ENCODE data around the gene GLI2.
A peak's percentile ranks its signal among the peaks of the same experiment; 100 is the strongest.

Gene GLI2

DNA sequence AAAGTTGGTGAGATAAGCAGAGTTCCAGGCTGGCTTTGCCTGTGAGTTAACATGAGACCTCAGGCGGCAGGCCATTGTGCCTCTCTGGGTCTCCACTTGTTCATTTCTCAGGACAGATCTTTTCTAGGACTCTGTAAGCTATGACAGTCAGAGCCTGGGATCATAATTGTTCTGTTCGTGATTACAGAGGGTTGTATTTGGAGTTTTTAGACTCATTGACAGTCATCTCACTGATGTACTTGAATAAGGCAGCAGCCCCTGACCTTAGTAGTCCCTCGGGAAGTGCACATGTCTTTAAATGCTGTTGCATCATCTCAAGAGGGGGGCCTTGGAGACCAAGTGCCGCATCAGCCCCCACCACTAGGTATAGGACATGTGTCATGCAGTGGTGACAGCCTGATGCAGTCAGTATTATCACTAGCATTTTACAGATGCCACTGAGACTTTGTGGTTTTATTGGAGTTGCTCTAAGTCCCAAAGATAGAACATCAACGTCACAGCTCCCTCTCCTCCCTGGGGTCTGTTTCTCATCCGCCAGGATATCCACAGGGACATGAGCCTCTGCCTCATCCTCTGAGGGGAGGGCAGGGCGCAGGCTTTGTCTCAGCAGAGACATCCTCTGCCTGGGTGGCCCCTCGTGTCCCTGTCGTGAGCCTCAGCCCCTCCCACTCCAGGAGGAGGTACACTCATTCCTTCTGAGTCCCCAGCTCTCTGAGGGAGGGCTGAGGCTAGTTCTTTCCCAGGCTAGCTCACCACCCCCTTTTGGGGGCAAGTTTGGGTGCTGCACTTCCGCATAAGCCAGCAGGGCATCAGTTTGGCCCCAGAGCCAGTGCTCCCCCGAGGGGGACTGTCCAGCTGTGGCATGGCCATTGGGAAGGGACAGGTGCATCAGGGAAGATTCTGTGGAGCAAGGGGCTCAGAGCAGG, 14.1 kb downstream of the GLI2 start:
- DNase-seq (ENCODE audit: low read depth, low spot score) = no peak
- Histone ChIP-seq H3K27ac (peak overlapping the region; percentile 10; the same call in 1 of the 2 replicates), H3K36me3 (ENCODE audit: insufficient read depth, low read length) (no peaks in the 10 kb centered on the region), H3K9me3 (ENCODE audit: low read depth, low read length) (no peaks in the 10 kb centered on the region), H3K4me3 (no peak overlapping the region), H3K9ac (ENCODE audit: insufficient read length) (no peak overlapping the region)
- TF ChIP-seq FOXP2 (optimal IDR thresholded peaks at IDR 0.05; ENCODE audit: control extremely low read depth, extremely low read length, insufficient read depth) = no peak
- no peak for TF ChIP-seq EZH2 (IDR thresholded peaks at IDR 0.05)
- TF ChIP-seq POLR2AphosphoS5 (IDR thresholded peaks at IDR 0.05; ENCODE audit: borderline replicate concordance, low read depth, low read length) = no peak

DNA sequence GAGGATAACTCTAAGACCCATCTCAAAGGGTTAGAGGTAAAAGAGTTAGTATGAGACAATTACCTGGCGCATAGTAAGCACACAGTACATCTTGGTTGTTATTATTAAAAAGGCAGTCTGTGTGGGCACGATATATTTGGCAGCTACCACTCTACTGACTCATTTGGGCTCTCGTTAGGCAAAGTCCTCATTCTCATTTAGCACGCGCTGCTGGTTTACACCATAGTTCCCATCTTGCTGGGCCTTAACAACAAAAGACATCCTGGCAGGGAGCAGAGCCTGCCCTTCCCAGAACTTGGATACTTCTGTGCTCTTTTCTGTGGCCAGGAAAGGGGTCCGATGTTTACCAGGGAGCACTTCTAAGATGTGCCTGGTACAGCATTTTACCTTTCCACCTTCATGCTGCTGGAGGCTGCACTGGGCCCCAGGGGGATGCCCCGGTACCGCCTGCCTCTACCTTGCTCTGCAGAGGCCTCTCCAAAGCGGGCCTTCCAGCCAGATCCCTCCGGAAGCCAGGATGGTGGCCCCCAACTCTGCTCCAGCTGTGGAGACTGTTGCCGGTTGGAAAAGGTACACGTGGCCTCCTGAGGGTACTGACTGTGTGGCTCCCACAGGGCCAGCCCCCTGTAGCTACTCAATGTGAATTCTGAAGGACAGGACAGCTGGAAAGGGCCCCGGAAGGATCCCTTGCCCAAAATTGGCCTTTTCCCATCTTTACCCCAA, 15.0 kb downstream of the GLI2 start:
- no peak overlapping the region for H3K27ac ChIP-seq
- no peak overlapping the region for H3K9ac ChIP-seq (ENCODE audit: insufficient read length)

DNA sequence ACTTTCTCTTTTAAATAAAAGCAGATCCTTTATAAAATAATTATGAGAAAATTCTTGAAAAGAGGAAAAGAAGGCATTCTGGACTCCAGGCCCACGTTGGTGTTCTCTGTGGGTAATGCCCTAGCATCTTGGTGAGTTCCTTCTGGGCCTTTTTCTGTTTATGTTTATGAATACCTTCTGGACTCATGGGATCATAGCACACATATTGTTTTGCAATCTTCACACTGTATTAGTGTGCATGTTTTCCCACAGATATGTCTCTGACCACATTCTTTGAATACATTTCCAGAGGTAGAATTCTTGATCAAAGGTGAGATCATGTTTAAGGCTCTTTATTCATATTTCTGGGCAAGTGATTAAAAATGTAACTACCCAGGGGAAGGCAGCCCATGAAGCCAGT, 15.9 kb downstream of the GLI2 start:
- H3K4me3 ChIP-seq = no peak overlapping the region
- no peak for DNase-seq (ENCODE audit: low read depth, low spot score)
- no peak overlapping the region for H3K9ac ChIP-seq (ENCODE audit: insufficient read length)
- no peaks in the 10 kb centered on the region for H3K9me3 ChIP-seq (ENCODE audit: low read depth, low read length)
- TF ChIP-seq POLR2AphosphoS5 (IDR thresholded peaks at IDR 0.05; ENCODE audit: borderline replicate concordance, low read depth, low read length) (no peak), EZH2 (IDR thresholded peaks at IDR 0.05) (no peak), FOXP2 (optimal IDR thresholded peaks at IDR 0.05; ENCODE audit: control extremely low read depth, extremely low read length, insufficient read depth) (no peak)
- H3K27ac ChIP-seq = no peak overlapping the region
- no peaks in the 10 kb centered on the region for H3K36me3 ChIP-seq (ENCODE audit: insufficient read depth, low read length)

More for the DNA sequence above, 15.0 kb downstream of the GLI2 start:
- Histone ChIP-seq H3K36me3 (ENCODE audit: insufficient read depth, low read length) (no peaks in the 10 kb centered on the region), H3K4me3 (no peak overlapping the region), H3K9me3 (ENCODE audit: low read depth, low read length) (no peaks in the 10 kb centered on the region)
- TF ChIP-seq EZH2 (IDR thresholded peaks at IDR 0.05) (no peak), POLR2AphosphoS5 (IDR thresholded peaks at IDR 0.05; ENCODE audit: borderline replicate concordance, low read depth, low read length) (no peak), FOXP2 (optimal IDR thresholded peaks at IDR 0.05; ENCODE audit: control extremely low read depth, extremely low read length, insufficient read depth) (no peak)
- no peak for DNase-seq (ENCODE audit: low read depth, low spot score)

DNA sequence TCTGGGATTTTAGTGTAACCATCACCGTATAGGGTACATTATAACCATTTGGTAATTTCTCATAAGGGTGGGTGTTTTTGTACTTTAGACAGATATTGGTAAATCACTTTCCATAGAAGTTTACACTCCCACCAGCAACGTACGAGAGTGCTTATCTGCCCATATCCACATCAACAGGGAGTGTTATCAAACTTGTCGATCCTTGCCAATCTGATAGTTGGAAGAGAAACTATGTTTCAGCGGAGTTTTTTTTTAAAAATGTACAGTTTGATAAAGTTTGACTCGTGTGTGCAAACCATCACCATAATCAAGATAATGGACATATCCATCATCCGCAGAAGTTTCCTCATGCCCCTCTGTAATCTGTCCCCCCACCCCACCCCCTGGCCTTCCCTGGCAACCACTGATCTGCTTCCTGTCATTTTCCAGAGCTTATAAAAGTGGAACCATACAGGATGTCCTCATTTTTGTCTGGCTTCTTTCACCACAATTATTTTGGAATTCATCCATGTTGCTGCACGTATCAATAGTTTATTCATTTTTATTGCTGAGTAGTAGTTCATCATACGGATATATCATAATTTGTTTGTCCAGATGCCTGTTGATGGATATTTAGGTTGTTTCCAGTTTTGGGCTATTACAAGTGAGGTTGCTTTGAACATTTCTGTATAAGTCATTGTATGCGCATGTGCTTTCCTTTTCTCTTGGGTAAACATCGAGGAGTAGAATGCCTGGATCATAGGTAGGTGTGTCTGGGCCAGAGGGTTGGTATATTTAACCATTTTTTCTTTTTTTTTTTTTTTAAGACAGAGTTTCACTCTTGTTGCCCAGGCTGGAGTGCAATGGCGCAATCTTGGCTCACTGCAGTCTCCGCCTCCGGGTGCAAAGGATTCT, 18.6 kb downstream of the GLI2 start:
- H3K27ac ChIP-seq = no peak overlapping the region

DNA sequence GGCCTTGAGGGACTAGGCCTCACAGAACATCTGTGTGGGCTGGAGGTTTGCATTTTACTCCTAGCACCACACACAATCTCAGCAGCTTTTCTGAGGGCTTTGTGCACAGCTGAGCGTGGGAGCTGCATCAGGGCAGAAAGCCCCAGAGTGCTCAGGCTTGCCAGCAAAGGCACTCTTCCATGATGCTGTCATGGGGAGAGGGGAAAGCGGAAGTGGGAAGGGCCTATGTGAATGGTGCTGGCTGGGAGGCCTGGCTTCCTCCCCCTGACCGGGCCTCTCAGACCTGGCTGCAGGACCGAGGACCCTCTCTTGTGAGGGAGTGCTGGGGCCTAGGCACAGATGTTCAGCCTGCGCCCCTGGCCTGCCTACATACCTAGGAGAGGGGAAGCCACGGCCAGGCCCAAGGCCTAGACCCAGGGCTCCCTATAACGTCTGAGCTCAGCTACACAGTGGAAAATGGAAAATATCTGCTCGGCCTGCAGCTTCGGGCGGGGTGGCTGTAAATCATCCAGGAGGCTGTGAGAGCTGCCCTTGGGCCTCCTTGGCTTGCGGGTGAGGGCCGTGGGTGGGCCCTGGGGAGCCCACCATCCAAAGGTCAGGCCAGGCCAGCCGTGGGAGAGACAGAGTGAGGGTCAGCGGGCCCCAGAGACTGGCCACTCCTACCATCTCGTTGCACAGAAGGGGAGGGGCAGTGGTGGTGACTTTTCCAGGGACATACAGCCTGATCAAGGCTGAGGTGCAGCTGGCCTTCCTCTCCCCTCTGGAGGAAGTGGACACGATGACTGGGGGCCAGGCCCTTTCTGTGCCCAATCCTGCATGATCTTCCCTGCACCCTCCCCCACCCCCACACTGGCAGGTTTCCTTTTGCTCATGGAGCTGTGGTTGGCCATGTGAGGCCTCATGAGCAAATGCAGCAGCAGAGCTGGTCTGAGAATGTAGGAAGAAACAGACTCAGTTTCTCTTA, 22.8 kb downstream of the GLI2 start:
- DNase-seq (ENCODE audit: low read depth, low spot score) = no peak
- Histone ChIP-seq H3K36me3 (ENCODE audit: insufficient read depth, low read length) (no peaks in the 10 kb centered on the region), H3K9me3 (ENCODE audit: low read depth, low read length) (no peaks in the 10 kb centered on the region), H3K4me3 (no peak overlapping the region), H3K27ac (no peak overlapping the region), H3K9ac (ENCODE audit: insufficient read length) (no peak overlapping the region)
- TF ChIP-seq FOXP2 (optimal IDR thresholded peaks at IDR 0.05; ENCODE audit: control extremely low read depth, extremely low read length, insufficient read depth) = no peak
- no peak for TF ChIP-seq EZH2 (IDR thresholded peaks at IDR 0.05)
- TF ChIP-seq POLR2AphosphoS5 (IDR thresholded peaks at IDR 0.05; ENCODE audit: borderline replicate concordance, low read depth, low read length) = no peak

More for the DNA sequence above, 18.6 kb downstream of the GLI2 start:
- no peak overlapping the region for H3K9ac ChIP-seq (ENCODE audit: insufficient read length)
- H3K9me3 ChIP-seq (ENCODE audit: low read depth, low read length) = no peaks in the 10 kb centered on the region
- no peak for TF ChIP-seq EZH2 (IDR thresholded peaks at IDR 0.05)
- TF ChIP-seq POLR2AphosphoS5 (IDR thresholded peaks at IDR 0.05; ENCODE audit: borderline replicate concordance, low read depth, low read length) = no peak
- no peak for TF ChIP-seq FOXP2 (optimal IDR thresholded peaks at IDR 0.05; ENCODE audit: control extremely low read depth, extremely low read length, insufficient read depth)
- DNase-seq (ENCODE audit: low read depth, low spot score) = no peak
- no peaks in the 10 kb centered on the region for H3K36me3 ChIP-seq (ENCODE audit: insufficient read depth, low read length)
- no peak overlapping the region for H3K4me3 ChIP-seq

DNA sequence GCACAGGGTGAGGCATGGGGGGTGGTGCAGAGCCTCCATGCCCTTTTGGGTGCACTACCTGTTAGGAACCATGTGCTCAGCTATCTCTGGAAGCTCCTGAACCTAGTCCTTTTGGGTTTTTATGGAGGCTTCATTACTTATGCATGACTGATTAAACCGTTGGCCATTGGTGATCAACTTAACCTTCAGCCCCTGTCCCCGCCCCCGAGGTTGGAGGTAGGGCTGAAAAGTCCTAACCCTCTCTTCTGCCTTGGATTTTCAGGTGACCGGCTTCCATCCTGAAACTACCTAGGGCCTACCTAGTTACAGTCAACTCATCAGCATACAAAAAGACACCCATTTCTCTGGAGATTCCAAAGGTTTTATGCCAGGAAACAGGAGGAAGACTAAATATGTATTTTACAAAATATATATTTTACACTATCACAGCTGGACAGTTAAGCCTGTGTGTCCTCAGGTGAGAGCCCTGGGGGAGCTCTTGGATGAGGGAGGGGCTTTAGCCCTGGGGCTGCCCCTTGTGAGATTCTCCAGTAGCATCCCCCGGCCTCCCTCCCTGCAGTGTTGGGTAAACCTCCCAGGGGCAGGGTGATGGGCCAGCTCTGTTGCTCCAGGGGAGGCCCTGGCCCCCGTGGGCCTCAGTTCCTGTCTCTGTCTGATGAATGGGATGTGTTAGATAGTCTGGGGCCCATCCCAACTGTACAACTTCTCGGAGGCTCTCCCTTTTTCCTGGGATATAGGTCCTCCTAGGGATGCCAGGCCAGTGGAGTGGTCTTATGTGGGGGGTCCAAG, 24.1 kb downstream of the GLI2 start:
- DNase-seq (ENCODE audit: low read depth, low spot score) = no peak
- H3K9ac ChIP-seq (ENCODE audit: insufficient read length) = no peak overlapping the region
- H3K9me3 ChIP-seq (ENCODE audit: low read depth, low read length) = no peaks in the 10 kb centered on the region
- TF ChIP-seq EZH2 (IDR thresholded peaks at IDR 0.05) (no peak), FOXP2 (optimal IDR thresholded peaks at IDR 0.05; ENCODE audit: control extremely low read depth, extremely low read length, insufficient read depth) (no peak), POLR2AphosphoS5 (IDR thresholded peaks at IDR 0.05; ENCODE audit: borderline replicate concordance, low read depth, low read length) (no peak)
- H3K36me3 ChIP-seq (ENCODE audit: insufficient read depth, low read length) = no peaks in the 10 kb centered on the region
- no peak overlapping the region for H3K4me3 ChIP-seq
- no peak overlapping the region for H3K27ac ChIP-seq
